ENCODE data around the gene BCL6.
A peak's percentile ranks its signal among the peaks of the same experiment; 100 is the strongest.

Gene BCL6

DNA sequence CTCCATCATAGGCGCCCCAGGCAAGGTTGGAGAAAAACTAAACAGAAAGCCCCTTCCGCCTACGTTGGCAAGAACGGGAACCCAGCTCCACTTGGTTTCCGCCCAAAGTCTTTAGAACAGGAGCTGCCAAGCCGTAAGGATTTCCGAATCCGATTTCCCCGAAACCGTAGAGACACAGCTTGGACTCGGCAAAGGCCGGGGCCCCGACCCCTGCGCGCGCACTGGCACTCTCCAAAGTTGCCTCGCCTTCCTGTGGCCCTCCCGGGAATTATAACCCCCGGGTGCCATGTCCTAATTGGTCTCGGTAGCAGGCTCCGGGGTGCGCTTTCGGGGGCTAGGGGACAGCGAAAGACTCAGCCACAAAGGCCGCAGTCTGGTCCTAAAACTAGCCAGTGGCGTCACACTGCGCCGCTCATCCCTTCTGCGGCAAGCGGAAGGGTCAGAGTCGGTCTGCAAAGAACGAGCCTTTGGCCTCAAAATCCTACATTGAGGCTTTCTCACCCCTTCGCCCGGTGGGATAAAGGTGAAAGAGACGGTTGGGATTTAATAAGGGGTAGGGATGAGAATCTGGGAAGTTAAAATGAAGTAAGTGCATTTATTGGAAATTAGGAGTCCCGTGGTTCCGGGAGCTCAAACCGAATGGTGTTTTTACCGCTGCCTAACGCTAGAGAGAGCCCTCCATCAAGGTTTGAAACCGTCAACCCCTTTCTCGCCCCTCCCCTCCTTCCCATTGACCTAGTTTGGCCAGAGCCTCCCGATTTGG lies 6.8 kb downstream of the BCL6 start:
- peak; percentile 69 for DNase-seq

DNA sequence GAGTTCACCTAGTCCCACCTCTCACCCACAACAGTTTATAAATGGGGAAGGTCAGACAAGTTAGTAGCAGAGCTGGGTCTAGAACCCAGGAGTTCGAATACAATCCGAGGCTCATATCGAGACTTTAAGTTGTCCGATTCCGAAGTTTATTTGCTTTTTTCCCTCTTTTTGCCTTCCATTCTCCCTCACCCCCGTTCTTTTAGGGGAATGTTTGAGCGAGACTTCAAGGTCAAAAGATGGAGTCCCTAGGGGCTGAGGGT lies 7.3 kb downstream of the BCL6 start:
- DNase-seq: no peak

DNA sequence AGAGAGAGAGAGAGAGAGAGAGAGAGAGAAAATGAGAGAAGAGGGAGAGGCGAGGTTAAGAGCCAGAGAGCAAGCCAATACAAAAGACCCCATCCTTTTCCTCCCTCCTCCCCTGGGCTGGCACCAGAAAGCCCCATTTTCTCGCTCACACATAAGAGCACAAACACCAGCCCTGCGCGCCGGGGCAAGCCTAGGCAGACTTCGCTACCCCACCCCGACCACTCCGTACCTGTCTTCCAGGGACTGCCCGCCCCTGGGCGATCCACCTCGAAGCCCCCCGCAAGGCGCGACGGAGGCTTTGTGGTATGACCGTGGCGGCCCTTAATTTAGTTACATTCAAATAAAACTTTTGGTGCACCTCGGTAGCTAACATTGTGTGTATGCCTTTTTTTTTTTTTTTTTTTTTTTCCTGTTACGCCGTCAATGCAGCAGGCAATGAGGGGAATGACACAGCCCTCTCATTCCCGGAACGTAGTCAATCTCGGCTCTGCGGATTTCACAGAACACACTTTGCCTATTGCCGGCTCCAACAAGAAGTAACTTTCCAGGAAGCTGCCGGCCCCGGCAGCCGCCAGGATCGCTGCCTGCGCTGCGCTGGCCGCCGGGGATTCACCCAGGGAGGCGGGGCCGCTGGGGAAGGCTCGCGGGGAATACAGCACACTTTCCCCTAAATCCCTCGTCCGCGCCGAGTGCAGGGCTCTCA lies 7.7 kb downstream of the BCL6 start:
- peak; percentile 37 for DNase-seq

DNA sequence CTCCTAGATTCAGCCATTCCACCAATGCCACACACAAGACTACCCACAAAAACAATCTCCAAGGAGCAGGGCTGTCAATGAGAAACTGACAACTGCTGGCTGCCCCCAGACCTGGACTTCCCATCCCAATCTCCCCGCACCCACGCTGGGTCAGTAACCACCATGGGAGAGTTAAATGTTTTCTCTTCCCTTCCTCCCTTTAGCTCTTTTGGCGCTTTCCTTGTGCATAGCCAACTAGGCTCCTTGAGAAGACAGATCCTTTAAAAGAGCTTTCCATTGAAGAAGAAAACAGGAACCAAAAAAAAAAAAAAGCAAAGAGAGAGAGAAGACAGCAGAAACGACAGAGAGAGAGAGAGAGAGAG lies 8.3 kb downstream of the BCL6 start:
- DNase-seq: no peak

DNA sequence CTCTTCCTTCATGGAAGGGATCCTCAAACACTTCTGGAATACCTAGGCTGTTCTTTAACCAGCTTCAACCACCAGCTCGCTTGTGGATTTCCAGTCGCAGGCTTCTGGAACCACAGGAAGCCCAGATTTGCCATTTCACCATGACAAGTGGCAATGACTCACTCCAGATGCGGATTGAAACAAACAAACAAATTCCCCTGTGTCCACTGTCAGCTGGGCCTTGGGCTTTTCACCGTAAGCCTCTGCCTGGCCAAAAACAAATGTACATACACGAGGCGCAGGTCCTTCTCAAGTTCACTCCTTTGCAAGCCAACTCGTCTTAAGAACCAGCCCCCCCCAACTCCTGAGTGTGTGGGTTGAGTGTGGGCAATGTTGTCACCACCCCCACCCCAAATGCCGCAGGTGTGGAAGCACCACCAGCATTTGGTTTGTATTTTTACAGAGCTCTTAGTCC lies 8.8 kb downstream of the BCL6 start:
- DNase-seq: no peak

DNA sequence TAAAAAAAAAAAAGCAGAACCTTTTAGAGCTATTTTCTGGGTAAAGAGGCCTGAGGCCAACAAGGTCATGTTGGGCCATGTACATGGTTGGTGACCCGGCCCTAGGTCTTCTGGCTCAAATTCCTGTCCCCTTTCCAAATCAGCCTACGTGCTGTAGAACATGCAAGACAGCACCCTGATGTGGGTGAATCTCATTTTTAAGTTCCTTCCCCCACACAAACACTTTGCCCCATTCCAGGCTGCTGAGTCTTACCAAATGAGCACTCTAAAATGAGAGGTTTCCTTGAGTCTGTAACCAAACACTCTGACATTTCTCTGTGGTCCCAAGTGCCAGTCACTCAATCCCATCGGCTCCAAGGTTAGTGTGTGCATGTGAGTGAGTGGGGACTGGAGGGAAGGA lies 9.4 kb downstream of the BCL6 start:
- DNase-seq: no peak

DNA sequence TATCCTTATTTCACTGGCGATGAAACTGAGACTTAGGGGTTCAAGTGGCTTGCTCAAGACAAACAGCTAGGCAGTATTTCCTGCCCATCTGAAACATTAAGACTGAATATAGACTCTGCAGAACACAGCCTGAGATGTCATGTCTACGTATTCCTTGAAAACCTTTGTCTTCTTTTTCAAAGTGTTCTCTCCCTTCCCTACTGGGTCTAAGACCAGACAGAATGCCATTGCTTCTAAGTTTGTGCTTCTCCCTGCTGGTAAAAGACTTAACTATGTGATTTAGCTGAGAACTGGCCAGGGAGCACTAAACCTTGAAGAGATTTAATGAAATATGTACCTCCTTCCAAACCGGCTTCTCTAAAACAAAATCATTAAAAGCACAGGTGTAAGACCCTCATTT lies 9.9 kb downstream of the BCL6 start:
- DNase-seq: no peak

DNA sequence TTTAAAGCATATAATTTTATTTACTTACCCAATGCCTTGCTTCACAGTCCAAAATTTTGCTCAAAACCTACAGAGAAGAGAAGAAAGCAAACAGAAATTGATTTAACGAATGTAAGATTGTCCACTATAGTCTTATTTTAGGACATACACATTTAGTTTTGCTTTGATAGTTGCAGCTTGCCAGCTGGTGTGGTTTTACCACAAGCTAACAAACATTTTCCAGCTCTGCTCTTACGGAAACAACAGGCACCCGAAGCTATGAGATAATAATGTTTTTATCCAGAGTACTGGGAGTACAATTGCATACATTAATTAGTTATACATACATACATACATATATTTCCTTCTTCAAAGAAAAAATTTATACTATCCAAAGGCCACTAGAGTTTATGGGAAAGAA lies 10.4 kb downstream of the BCL6 start:
- DNase-seq: no peak

DNA sequence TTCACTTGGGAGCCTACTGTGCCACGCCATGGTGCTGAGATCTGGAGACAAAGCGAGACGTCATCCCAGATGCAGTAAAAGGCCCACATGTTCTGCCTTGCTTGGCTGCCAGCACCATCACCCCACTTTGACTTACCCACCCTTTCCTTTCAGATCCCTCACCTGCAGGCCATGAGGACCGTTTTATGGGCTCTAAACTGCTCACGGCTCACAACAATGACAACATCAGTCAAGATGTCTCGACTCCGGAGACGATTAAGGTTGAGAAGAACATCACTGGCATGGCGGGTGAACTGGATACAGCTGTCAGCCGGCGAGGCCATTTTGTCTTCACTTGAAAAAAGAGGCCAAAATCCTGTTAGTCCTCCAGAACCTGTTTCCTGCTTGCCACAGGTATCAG lies 11.9 kb downstream of the BCL6 start:
- no peak for DNase-seq

DNA sequence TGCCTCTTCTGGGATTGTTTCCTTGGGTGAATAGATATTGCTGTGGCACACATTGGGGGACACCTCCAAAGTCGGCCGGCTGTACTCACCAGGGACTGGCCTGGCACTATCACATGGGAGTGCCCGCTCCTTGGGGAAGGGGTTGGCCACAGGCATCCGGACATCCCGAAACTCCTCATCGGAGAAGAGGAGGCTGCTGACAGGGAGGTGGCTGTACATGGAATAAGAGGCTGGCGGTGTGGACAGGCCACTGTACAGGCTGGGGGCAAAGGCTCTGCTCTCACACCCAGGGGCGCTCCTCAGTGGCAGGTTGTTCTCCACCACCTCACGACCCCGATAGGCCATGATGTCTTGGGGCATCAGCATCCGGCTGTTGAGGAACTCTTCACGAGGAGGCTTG lies 15.7 kb downstream of the BCL6 start:
- no peak for DNase-seq

DNA sequence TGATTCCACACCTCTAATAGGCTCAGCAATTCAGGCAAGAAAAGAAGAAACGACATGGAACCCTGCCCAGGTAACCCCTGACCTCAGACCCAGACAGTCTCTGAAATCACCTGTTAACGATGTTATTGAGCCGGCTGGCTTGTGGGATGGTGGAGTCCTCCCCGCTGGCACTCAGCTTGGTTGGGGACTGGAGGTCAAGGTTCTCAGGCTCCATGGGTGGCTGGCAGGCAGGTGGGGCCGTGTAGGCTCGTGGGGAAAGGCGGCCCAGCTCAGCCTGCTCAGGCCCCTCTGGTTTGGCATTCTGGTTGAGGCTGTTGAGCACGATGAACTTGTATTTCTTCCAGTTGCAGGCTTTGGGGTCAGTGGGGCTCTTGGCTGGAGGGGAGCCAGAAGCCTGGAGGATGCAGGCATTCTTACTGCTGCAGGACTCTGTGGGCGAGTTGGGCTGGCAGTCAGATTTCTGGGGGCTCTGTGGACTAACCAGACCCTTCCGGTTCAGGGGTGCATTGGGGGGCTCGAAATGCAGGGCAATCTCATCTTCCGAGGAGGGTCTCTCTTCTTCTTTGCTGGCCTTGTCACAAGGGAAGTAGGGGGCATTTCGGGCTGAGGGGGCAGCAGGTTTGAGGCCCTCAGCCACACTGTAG lies 16.2 kb downstream of the BCL6 start:
- DNase-seq: no peak

DNA sequence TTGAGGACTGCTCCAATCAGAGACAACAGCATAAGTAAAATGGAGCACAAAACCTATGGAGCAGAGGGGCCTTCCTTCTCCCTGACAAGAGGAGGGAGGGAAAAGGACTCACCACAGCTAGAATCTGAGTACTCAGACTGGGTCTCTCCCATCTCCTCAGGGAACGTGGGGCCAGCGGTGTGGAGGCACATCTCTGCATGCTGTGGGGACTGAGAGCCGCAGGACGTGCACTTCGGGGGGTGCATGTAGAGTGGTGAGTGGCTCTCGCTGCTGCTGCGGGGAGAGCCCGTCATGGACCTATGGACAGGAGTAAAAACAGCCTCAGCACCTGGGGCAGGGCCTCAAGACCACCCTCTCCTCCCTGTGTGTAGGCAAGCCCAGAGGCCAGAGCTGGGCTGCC lies 17.0 kb downstream of the BCL6 start:
- DNase-seq: no peak

DNA sequence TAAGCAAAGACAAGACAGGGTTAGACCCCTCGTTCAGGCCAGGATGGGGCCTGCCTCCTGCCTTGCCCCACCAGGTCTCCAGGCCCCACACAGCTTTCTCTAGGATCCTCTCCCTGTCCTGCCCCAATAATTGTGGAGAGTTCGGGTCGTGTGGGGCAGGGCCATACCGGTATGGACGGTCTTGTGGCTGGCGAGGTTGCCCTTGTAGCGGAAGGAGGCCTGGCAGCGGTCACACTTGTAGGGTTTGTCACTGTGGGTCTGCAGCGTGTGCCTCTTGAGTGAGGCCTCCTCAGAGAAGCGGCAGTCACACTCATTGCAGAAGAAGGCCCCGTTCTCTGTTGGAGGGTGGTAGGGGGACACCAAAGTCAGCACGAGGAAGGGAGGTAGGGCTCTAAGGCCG lies 18.7 kb downstream of the BCL6 start:
- no peak for DNase-seq

DNA sequence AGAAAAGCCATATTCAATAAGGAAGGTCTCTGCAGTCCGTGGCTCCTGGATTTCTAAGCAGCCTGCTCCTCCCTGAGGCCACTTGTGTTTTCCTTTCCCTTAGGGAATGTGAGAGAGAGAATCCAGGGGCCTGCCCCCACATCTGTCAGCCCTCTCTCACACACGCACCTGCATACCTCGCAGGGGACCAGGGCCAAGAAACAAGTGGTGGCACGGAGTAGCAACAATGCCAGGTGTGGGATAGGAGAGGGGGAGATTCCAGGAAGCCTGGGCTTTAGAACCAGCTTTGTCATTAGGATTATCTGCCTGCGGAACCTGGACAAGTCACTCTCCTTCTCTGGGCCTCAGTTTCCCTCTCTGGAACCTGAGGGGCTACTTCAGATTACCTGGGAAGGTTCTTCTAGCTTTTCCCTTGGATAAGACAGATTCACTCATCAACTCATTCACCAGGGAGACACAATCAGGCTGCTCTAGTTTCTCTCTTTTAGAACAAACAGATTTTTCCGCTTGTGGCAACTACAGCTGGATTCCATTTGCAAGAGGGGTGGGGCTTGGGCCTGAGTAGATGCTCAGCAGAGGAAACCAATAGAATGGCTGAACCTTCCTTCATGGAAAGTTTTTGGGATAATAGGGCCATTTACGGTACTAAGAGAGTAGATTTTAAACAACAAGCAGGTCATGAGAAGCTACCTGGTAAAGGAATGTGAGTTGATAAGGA lies 19.5 kb downstream of the BCL6 start:
- no peak for DNase-seq

DNA sequence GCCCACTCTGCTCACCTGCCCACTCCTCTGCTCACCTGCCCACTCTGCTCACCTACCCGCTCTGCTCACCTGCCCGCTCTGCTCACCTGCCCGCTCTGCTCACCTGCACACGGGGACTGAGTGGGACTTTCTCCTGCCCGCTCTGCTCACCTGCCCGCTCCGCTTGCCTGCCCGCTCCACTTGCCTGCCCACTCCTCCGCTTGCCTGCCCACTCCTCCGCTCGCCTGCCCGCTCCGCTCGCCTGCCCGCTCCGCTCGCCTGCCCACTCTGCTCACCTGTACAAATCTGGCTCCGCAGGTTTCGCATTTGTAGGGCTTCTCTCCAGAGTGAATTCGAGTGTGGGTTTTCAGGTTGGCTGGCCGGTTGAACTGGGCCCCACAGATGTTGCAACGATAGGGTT lies 20.0 kb downstream of the BCL6 start:
- no peak for DNase-seq

DNA sequence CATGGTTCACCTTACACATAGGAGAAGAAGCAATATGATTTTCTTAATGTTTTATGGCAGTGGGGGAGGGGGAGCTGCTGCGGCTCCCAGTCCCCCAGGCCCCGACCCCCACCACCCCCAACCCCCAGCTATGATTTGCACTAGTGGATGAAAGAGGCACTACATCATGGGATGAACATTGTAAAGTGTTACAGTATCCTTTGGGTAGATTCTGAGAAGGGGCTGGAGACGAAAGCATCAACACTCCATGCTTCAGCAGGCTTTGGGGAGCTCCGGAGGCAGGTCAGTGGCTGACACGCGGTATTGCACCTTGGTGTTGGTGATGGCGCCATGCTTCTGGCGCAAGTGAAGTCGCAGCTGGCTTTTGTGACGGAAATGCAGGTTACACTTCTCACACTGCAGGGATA lies 23.1 kb downstream of the BCL6 start:
- no peak for DNase-seq

DNA sequence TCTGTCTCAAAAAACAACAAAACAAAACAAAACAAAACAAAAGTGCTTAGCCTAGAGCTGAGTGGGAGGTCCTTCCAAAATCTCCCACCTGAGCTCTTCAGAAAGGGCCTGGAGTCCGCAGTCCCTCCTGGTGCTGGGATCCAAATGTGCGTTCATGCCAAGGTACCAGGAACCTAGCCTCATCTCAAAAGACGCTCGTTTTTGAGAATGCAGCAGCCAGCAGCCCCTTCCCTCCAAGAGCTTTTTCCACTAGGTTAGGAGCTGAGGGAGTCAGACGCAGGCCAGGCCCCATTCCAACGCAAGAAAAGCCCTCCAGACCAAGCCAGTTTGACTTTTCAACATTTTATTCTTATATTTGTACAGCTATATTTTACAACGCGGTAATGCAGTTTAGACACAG lies 24.2 kb downstream of the BCL6 start:
- DNase-seq: no peak

DNA sequence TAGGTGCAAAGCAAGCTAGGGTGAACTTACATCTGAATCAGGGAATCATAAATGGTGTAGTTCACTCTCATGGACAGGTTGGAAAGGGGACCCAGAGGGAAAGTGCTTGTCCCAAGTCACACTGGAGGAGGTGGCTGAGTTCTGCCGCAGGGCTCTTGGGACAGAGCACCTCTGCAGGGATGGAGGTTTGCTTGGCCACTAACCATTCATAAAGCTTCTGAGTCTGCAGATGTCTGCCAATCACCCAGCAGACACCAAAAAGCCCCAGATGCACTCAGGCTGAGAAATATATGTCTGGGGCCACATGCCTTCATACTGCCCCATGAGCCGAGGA lies 25.0 kb downstream of the BCL6 start:
- no peak for DNase-seq

DNA sequence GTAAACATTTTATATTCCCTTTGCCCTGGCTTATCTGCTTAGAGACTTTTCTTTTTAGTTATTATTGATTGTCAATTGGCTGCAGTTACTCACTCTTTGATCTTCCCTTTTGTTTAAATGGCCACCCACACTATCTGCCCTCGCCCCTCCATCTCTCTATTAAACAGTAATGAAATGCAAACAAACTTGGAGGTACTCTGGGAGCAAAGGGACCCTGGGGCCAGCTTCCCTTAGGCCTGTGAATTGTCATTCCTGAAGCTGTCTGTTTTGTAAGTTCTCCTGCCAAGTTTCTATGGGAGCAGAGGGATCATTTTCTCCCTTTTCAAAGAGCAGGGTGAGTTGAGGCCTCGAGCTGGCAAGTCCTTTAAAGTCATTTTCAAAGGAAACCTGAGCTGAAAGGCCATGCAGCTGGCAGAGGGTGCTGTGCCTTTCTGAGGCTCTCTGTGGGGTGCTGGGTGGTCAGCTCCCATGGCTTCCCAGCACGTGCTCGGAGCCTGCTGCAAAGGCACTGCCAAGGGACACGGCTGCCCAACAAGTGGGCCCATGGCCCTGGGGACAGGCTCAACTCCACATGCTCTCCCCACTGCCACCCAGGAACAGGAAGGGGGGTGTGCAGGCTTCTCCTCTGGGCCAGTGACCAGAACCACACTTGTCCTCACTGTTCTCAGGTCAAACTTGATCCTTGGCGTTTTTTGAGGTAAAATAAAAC lies 25.5 kb downstream of the BCL6 start:
- no peak for DNase-seq

DNA sequence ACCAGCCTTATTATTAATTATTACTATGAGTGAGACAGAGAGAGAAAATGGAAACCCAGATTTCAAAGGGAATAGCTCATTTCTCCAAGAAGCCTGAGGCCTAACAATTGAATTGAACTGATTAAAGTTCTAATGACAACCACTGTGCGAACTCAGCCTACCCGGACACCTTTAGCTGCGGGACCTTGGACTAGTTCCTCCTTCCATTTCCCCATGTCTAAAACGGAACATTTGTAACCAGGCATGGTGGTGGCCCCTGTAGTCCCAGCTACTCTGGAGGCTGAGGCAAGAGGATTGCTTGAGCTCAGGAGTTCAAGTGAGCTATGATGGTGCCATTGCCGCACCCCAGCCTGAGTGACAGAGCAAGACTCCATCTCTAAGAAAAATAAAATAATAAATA lies 26.5 kb downstream of the BCL6 start:
- no peak for DNase-seq

DNA sequence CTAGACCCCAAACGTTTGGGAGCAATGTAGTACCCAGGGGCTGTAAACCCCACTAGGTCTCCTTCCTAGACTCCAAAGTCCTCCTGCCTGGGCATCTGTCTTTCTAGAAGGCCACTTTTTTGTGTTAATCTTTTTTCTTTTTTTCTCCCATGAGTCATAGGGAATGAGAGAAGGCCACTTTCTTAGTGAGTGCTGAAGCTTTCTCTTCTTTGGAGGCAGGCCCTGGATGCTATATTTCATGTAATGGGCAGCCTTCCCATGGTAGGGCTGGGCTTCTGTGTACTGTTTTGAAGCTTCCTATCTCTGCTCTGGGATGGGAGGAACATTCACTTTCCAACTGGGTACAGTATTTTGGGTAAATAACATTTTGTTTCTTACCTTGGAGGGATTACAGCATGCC lies 27.7 kb downstream of the BCL6 start:
- no peak for DNase-seq

DNA sequence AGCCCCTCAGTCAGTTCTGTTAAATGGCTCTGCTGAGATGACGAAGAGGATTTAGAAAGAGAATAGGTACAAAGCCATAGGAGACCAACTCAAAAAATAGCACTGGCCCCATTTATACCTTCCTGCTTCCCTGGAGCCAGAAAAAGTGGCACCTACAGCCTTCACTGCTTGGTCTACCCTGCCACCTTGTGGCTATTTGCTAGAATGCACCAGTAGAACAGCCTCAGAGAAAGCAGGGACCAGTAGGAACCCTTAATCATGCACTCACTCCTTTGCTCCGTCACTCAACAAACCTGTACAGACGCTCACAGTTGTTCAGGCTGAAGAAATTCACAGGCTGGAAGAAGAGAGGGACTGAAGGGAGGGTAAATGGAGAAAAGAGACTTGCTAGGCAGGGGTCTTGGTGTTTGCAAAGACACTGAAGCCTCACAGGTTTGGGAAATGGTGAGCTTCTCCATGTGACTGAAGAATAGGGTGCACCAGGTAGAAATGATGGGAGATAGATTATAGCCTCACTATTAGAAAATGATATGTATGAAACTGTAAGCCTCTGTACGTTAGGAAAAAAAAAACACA lies 30.8 kb downstream of the BCL6 start:
- DNase-seq: peak; percentile 68

DNA sequence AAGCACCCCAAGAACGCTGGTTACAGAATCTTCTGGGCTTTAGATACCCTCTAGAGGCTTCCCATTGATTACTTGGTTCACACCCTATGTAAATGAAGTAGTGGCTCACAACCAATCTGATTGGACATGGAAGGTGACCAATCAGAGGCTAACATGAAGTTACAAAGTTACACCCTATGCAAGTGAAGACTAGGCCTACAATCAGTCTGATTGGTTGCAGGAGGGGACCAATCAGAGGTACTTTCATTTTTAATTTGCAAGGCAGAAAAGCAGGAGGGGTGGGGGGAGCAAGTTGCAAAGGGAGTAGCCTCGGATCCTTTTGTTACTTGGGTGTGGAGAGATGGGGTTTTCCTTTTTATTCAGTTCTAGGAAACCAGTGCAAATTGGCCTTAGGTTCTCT lies 31.8 kb downstream of the BCL6 start:
- DNase-seq: no peak
